Mammary epithelial cell (primary cell): ENCODE results near the gene OST4.
A peak's percentile ranks its signal among the peaks of the same experiment; 100 is the strongest.

ENCODE experiments used
- EZH2 ChIP-seq: IDR thresholded peaks from 2 replicates; pipeline ENCODE4 v1.6.1; 2012; ENCODE audit warnings: low read length, inconsistent platforms, borderline replicate concordance
- TF ChIP-seq, protein P1 (sequence below), 2 donors: IDR thresholded peaks in 1 of 2; conservative IDR thresholded peaks in 1 of 2; 2 replicates each; pipeline ENCODE4 v1.5.1; 2011 to 2012; ENCODE audit warnings: inconsistent platforms in 2 of 2, low read length in 2 of 2, mild to moderate bottlenecking in 2 of 2, control low read depth in 1 of 2, low read depth in 1 of 2; ENCODE audit not compliant: insufficient read depth in 1 of 2; ENCODE audit errors: extremely low read depth in 1 of 2

DNA sequence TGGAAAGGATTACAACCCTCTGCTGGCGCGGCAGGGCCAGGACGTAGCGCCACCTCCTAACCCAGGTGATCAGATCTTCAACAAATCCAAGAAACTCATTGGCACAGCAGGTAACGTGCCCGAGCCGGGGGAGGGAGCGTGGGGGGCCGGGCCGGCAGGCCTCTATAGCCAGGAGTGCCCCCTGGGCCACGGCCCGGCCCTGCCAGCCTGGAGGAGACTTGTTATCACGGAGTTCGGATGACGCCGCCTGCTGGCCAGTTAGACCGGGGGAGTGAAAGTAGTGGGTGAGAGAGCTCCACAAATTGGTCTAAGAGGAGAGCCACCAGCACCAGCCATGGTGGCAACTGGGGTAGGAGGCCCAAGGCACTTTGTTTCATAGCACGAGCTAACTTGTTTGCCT, 47.3 kb downstream of the OST4 start:
- TF ChIP-seq, protein P1, sequence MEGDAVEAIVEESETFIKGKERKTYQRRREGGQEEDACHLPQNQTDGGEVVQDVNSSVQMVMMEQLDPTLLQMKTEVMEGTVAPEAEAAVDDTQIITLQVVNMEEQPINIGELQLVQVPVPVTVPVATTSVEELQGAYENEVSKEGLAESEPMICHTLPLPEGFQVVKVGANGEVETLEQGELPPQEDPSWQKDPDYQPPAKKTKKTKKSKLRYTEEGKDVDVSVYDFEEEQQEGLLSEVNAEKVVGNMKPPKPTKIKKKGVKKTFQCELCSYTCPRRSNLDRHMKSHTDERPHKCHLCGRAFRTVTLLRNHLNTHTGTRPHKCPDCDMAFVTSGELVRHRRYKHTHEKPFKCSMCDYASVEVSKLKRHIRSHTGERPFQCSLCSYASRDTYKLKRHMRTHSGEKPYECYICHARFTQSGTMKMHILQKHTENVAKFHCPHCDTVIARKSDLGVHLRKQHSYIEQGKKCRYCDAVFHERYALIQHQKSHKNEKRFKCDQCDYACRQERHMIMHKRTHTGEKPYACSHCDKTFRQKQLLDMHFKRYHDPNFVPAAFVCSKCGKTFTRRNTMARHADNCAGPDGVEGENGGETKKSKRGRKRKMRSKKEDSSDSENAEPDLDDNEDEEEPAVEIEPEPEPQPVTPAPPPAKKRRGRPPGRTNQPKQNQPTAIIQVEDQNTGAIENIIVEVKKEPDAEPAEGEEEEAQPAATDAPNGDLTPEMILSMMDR (conservative IDR thresholded peaks at IDR 0.05 in 1 of 2, IDR thresholded peaks at IDR 0.05 in 1 of 2; ENCODE audit: extremely low read depth in 1 of 2, insufficient read depth in 1 of 2, low read depth in 1 of 2, low read length in 2 of 2): peak in 1 of 2 donors; percentile 2
- no peak for TF ChIP-seq EZH2
